ENCODE data around the gene TBCD. TPM values are rescaled to one million over a fixed set of nuclear protein-coding genes. Genes with fewer than 3 reads are reported as not detected.

The TBCD gene
- total RNA-seq, 1 donor from 2014 or later, result 59.8 TPM

DNA sequence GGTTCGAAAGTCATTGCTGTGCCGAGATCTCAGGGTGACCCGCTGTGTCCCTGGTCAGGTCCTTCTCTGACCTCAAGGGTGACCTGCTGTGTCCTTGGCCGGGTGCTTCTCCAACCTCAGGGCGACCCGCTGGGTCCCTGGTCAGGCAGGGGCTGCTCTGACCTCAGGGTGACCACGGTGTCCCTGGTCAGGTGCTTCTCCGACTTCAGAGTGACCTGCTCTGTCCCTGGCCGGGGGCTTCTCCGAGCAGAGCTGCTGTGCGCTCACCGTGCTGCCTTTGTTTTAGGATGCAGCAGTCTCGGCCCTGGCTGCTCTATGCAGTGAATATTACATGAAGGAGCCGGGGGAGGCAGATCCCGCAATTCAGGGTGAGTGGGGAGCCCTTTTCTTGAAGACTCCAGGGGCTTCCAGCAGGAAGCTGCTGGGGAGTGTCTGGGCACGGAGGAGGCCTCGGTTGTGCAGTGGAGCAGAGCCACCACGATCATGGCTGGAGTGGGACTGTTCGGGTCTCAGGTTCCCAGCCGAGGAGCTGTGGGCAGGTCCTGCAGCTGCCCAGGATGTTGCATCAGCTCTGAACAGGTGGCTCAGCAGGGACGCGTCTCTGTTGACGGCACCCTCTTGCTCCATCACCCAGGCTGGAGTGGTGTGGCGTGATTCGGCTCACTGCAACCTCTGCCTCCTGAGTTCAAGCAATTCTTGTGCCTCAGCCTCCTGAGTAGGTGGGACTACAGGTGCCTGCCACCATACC, 171.7 kb downstream of the TBCD start:
- DNase-seq (ENCODE audit: low spot score), result peak; percentile 77
- no peak overlapping the region for H3K4me3 Mint-ChIP-seq (ENCODE audit: unreplicated experiment)
- H3K36me3 Mint-ChIP-seq (ENCODE audit: low read depth), result peaks cover 18% of the 10 kb centered on the region
- H3K4me1 Mint-ChIP-seq (ENCODE audit: low read depth), result no peaks in the 10 kb centered on the region
- H3K27me3 Mint-ChIP-seq (ENCODE audit: low read depth), result no peaks in the 10 kb centered on the region
- no peaks in the 10 kb centered on the region for H3K9me3 Mint-ChIP-seq (ENCODE audit: low read depth)
- TF ChIP-seq, protein P1, sequence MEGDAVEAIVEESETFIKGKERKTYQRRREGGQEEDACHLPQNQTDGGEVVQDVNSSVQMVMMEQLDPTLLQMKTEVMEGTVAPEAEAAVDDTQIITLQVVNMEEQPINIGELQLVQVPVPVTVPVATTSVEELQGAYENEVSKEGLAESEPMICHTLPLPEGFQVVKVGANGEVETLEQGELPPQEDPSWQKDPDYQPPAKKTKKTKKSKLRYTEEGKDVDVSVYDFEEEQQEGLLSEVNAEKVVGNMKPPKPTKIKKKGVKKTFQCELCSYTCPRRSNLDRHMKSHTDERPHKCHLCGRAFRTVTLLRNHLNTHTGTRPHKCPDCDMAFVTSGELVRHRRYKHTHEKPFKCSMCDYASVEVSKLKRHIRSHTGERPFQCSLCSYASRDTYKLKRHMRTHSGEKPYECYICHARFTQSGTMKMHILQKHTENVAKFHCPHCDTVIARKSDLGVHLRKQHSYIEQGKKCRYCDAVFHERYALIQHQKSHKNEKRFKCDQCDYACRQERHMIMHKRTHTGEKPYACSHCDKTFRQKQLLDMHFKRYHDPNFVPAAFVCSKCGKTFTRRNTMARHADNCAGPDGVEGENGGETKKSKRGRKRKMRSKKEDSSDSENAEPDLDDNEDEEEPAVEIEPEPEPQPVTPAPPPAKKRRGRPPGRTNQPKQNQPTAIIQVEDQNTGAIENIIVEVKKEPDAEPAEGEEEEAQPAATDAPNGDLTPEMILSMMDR (IDR thresholded peaks at IDR 0.05), result no peak
- no peak overlapping the region for H3K27ac Mint-ChIP-seq (ENCODE audit: unreplicated experiment)

DNA sequence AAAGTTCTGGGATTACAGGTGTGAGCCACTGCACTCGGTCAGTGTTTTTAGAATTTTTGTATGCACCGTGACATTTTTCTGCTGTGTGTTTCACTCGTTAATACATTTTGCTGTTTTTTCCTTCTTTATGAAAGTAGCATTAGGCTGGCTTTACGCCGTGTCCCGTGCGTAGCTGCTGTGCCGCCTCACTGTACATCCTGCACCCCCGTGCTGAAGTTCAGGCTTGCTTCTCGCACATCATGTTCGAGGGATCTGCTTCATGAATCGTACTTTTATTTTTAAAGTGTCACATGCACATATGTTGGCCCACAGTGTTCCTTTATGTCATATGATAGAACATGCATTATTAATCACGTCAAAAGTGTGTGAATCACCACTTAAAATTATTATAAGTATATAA, 172.3 kb downstream of the TBCD start:
- no peak overlapping the region for H3K27ac Mint-ChIP-seq (ENCODE audit: unreplicated experiment)
- no peaks in the 10 kb centered on the region for H3K9me3 Mint-ChIP-seq (ENCODE audit: low read depth)
- no peaks in the 10 kb centered on the region for H3K27me3 Mint-ChIP-seq (ENCODE audit: low read depth)
- peak; percentile 18 for DNase-seq (ENCODE audit: low spot score)
- H3K36me3 Mint-ChIP-seq (ENCODE audit: low read depth), result peaks cover 24% of the 10 kb centered on the region
- no peak overlapping the region for H3K4me3 Mint-ChIP-seq (ENCODE audit: unreplicated experiment)
- TF ChIP-seq, protein P1 (IDR thresholded peaks at IDR 0.05), result no peak
- no peaks in the 10 kb centered on the region for H3K4me1 Mint-ChIP-seq (ENCODE audit: low read depth)

DNA sequence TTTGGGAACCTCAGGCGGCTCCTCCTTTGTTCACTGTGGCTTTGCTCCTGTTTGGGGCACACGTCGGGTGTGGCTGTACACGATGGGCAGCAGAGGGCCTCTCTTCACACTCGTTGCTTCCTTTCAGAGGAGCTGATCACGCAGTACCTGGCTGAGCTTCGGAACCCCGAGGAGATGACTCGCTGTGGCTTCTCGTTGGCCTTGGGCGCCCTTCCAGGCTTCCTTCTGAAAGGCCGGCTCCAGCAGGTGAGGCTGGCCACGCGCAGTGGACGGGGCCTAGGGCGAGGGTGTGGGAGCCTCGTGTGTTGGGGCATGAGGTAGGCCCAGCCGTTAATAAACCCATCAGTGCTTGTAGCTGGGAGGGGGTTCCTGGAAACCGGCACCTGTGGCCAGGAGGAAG, 172.9 kb downstream of the TBCD start:
- H3K4me1 Mint-ChIP-seq (ENCODE audit: low read depth), result no peaks in the 10 kb centered on the region
- TF ChIP-seq, protein P1 (IDR thresholded peaks at IDR 0.05), result peak; percentile 5
- H3K36me3 Mint-ChIP-seq (ENCODE audit: low read depth), result peaks cover 25% of the 10 kb centered on the region
- H3K9me3 Mint-ChIP-seq (ENCODE audit: low read depth), result no peaks in the 10 kb centered on the region
- DNase-seq (ENCODE audit: low spot score), result peak; percentile 73
- H3K4me3 Mint-ChIP-seq (ENCODE audit: unreplicated experiment), result no peak overlapping the region
- no peaks in the 10 kb centered on the region for H3K27me3 Mint-ChIP-seq (ENCODE audit: low read depth)
- H3K27ac Mint-ChIP-seq (ENCODE audit: unreplicated experiment), result no peak overlapping the region

- Mint-ChIP-seq H3K4me3 (ENCODE audit: unreplicated experiment) (no peak overlapping the region), H3K36me3 (ENCODE audit: low read depth) (peaks cover 25% of the 10 kb centered on the region), H3K9me3 (ENCODE audit: low read depth) (no peaks in the 10 kb centered on the region), H3K4me1 (ENCODE audit: low read depth) (no peaks in the 10 kb centered on the region), H3K27ac (ENCODE audit: unreplicated experiment) (no peak overlapping the region), H3K27me3 (ENCODE audit: low read depth) (no peaks in the 10 kb centered on the region)
- TF ChIP-seq, protein P1 (IDR thresholded peaks at IDR 0.05), result no peak
- peak; percentile 71 for DNase-seq (ENCODE audit: low spot score)
These were observed 173.5 kb downstream of the TBCD start for GRCh38 chr17:82925336-82925735.

DNA sequence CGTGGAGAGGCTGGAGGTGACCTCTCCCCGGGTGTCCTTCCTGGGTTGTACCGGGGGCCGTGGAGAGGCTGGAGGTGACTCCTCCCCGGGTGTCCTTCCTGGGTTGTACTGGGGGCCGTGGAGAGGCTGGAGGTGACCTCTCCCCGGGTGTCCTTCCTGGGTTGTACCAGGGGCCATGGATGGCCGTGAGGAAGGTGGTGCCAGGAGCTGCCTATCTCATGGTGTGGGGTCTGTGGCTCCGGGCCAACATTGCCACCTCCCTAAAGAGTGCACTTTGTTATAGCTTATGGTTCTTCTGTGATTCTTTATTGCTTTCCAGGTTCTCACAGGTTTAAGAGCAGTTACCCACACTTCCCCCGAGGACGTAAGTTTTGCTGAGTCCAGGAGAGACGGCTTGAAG, 174.2 kb downstream of the TBCD start:
- no peaks in the 10 kb centered on the region for H3K27me3 Mint-ChIP-seq (ENCODE audit: low read depth)
- no peaks in the 10 kb centered on the region for H3K9me3 Mint-ChIP-seq (ENCODE audit: low read depth)

More for the DNA sequence above, 174.2 kb downstream of the TBCD start:
- TF ChIP-seq, protein P1 (IDR thresholded peaks at IDR 0.05), result no peak
- Mint-ChIP-seq H3K27ac (ENCODE audit: unreplicated experiment) (no peak overlapping the region), H3K36me3 (ENCODE audit: low read depth) (peaks cover 32% of the 10 kb centered on the region), H3K4me3 (ENCODE audit: unreplicated experiment) (no peak overlapping the region), H3K4me1 (ENCODE audit: low read depth) (no peaks in the 10 kb centered on the region)
- DNase-seq (ENCODE audit: low spot score), result peak; percentile 43
